ENCODE measurements around the gene TINAGL1. TPM values are rescaled to one million over a fixed set of nuclear protein-coding genes. Genes with fewer than 3 reads are reported as not detected.

The TINAGL1 gene
- total RNA-seq, 1 donor from 2014 or later, result 5.7 TPM

DNA sequence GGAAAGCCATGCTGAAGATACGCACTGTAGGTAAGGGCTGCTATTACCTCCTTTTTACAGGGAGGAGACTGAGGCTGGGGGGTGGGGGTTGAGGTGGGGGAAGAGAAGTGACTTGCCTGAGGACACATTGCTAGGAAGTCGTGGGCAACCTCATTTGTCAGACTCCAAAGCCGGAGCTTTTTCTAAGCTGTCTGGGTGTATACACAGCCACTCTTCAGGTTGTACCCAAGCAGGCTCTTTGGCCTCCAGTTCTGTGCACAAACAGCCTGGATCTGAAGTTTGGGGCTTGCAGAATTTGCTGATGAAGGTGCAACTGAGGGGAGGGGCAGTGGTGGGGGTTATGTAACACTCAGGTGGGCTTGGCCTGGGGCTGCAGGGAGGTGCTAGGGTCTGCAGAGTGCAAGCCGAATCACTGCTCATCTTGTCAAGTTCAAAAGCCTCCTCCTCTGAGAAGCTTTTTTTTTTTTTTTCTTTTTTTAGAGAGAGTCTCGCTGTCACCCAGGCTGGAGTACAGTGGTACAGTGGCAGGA, 16.9 kb downstream of the TINAGL1 start:
- peaks cover 12% of the 10 kb centered on the region for H3K4me1 ChIP-seq (ENCODE audit: insufficient read depth, low read length)
- no peak overlapping the region for H3K4me3 Mint-ChIP-seq (ENCODE audit: unreplicated experiment)
- H3K36me3 Mint-ChIP-seq (ENCODE audit: low read depth, unreplicated experiment), result peaks cover 3% of the 10 kb centered on the region
- no peaks in the 10 kb centered on the region for H3K9me3 ChIP-seq (ENCODE audit: insufficient read depth, low read depth, low read length)
- H3K27me3 Mint-ChIP-seq (ENCODE audit: low read depth, unreplicated experiment), result peaks cover 17% of the 10 kb centered on the region
- H3K4me2 ChIP-seq (ENCODE audit: low read length), result no peak overlapping the region
- H3K79me2 ChIP-seq (ENCODE audit: insufficient read depth, low read length), result no peaks in the 10 kb centered on the region
- H2AFZ ChIP-seq (ENCODE audit: low read depth, low read length), result no peak overlapping the region
- no peaks in the 10 kb centered on the region for H3K36me3 ChIP-seq (ENCODE audit: insufficient read depth, low read length)
- no peak overlapping the region for H3K4me3 ChIP-seq (ENCODE audit: insufficient read depth, low read depth, low read length)
- peaks cover 11% of the 10 kb centered on the region for H3K4me1 Mint-ChIP-seq (ENCODE audit: low read depth, unreplicated experiment)
- TF ChIP-seq EZH2 (IDR thresholded peaks at IDR 0.05; ENCODE audit: insufficient read depth, low read length), result no peak
- TF ChIP-seq, protein P1, sequence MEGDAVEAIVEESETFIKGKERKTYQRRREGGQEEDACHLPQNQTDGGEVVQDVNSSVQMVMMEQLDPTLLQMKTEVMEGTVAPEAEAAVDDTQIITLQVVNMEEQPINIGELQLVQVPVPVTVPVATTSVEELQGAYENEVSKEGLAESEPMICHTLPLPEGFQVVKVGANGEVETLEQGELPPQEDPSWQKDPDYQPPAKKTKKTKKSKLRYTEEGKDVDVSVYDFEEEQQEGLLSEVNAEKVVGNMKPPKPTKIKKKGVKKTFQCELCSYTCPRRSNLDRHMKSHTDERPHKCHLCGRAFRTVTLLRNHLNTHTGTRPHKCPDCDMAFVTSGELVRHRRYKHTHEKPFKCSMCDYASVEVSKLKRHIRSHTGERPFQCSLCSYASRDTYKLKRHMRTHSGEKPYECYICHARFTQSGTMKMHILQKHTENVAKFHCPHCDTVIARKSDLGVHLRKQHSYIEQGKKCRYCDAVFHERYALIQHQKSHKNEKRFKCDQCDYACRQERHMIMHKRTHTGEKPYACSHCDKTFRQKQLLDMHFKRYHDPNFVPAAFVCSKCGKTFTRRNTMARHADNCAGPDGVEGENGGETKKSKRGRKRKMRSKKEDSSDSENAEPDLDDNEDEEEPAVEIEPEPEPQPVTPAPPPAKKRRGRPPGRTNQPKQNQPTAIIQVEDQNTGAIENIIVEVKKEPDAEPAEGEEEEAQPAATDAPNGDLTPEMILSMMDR (IDR thresholded peaks at IDR 0.05; ENCODE audit: insufficient read depth, low read depth, low read length), result no peak
- no peaks in the 10 kb centered on the region for H3K27me3 ChIP-seq (ENCODE audit: insufficient read depth, low read length)
- H3K9me3 Mint-ChIP-seq (ENCODE audit: unreplicated experiment), result no peaks in the 10 kb centered on the region
- FAIRE-seq (no peak), DNase-seq (ENCODE audit: low read depth) (no peak)
- H4K20me1 ChIP-seq (ENCODE audit: insufficient read depth, low read length), result no peaks in the 10 kb centered on the region
- H3K9ac ChIP-seq (ENCODE audit: low read length), result no peak overlapping the region
- no peak overlapping the region for H3K27ac Mint-ChIP-seq (ENCODE audit: unreplicated experiment)
- H3K27ac ChIP-seq (ENCODE audit: low read depth, low read length), result no peak overlapping the region

DNA sequence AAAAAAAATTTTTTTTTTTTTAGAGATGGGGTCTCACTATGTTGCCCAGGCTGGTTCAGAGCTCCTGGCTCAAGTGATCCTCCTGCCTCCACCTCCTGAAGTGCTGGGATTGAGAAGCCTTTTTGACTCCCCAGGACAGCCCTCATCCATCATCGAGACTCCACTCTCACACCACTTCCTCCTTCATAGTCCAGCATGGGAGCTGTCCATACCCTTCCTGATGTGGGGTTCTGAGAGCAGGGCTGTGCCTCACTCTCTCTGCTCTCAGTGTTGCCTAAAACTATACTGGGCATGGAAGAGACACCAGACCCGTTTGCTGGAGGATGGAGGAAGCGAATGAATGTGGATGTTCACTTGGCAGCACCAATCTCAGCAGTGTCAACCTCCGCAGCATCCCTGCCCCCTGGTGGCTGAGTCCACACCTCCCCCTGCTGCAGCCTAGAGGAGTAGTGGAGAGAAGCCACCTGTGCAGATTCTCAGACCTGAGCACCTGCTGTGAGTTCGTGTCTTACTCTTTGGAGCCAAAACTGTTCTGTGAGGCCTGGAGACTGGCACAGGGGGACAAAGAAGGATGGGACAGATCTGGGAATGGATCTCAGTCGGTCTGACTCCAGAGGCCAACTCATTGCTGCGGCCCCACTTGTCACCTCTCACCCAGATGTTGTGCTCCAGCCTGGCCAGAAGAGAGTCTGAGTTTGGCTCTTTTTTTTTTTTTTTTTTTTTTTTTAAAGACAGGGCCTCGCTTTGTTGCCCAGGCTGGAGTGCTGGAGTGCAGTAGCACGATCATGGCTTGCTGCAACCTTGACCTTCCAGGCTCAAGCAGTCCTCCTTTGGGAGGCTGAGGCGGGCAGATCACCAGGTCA, 17.7 kb downstream of the TINAGL1 start:
- Histone ChIP-seq H3K27me3 (ENCODE audit: insufficient read depth, low read length) (no peaks in the 10 kb centered on the region), H3K4me1 (ENCODE audit: insufficient read depth, low read length) (peaks cover 4% of the 10 kb centered on the region), H3K9me3 (ENCODE audit: insufficient read depth, low read depth, low read length) (no peaks in the 10 kb centered on the region), H3K4me3 (ENCODE audit: insufficient read depth, low read depth, low read length) (no peak overlapping the region), H2AFZ (ENCODE audit: low read depth, low read length) (no peak overlapping the region), H3K79me2 (ENCODE audit: insufficient read depth, low read length) (no peaks in the 10 kb centered on the region), H4K20me1 (ENCODE audit: insufficient read depth, low read length) (no peaks in the 10 kb centered on the region), H3K36me3 (ENCODE audit: insufficient read depth, low read length) (no peaks in the 10 kb centered on the region), H3K4me2 (ENCODE audit: low read length) (no peak overlapping the region), H3K27ac (ENCODE audit: low read depth, low read length) (no peak overlapping the region), H3K9ac (ENCODE audit: low read length) (no peak overlapping the region)
- H3K4me1 Mint-ChIP-seq (ENCODE audit: low read depth, unreplicated experiment), result peaks cover 11% of the 10 kb centered on the region
- DNase-seq (ENCODE audit: low read depth) (peak; percentile 30), FAIRE-seq (no peak)
- H3K27ac Mint-ChIP-seq (ENCODE audit: unreplicated experiment), result no peak overlapping the region
- H3K9me3 Mint-ChIP-seq (ENCODE audit: unreplicated experiment), result no peaks in the 10 kb centered on the region
- no peak overlapping the region for H3K4me3 Mint-ChIP-seq (ENCODE audit: unreplicated experiment)
- H3K36me3 Mint-ChIP-seq (ENCODE audit: low read depth, unreplicated experiment), result peaks cover 3% of the 10 kb centered on the region
- peaks cover 17% of the 10 kb centered on the region for H3K27me3 Mint-ChIP-seq (ENCODE audit: low read depth, unreplicated experiment)
- TF ChIP-seq EZH2 (IDR thresholded peaks at IDR 0.05; ENCODE audit: insufficient read depth, low read length), result no peak
- TF ChIP-seq, protein P1 (IDR thresholded peaks at IDR 0.05; ENCODE audit: insufficient read depth, low read depth, low read length), result peak; percentile 83

Measured in astrocyte (in vitro differentiated cells and primary cell).